ENCODE measurements around the gene ARL6IP6.
"Not testable (repeated sequence)": the region's sequence is repeated elsewhere in the genome, so short reads cannot be mapped to it uniquely, and the experiment has no call there.

The ARL6IP6 gene

DNA sequence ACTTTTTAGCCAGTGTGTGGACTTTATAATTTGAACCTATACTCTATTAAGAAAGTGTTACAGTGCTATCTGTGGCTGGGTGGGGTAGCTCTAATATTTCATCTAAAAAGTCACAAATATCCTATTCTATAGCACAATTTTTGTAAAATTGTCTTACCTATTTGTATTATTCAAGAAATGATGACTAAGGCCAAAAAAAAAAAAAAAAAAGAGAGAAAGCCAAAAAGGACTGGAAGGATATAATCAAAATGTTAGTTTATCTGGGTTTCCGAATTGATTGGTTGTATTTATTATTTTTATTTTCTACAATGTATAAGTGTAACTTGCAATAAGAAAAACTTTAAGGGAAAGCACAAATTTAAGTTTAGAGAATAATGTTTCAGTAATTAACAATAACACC, 5.5 kb downstream of the ARL6IP6 start:
- DNase-seq = no peak

GRCh38 chr2:152729844-152730243, 11.4 kb downstream of the ARL6IP6 start:
- no peak for DNase-seq

DNA sequence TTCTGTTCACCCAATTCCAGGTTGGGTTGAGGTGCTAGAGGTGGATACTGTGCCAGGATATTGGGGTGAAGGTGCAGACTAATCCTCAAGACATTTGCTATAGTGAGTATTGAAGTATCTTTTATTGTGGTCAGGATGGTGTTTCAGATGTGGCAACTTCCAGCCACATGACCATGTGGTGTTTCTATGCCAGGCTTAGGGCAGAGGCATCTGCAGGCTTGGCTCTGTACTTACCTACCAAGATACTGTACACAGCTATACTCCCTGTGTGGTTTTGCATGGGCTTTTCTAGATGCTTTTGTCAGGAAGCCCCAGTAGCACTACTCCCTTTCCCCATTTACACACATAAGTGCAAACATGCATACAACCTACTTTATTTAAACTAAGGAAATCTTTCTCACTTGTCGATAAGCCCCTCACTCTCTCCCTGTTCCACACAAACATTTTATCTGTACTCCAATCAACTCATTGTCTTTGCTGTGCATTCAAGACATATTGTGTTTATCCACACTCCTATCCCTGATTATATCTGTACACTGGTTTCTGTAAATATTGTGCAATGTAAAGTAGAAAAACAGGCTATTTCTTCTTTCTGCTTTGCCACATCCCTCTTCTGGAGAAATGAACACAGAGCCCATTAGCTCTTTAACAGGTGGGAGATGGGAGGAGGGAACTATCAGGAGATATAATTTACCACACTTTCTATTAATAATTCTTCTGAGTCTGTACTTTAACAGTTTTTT, 12.3 kb downstream of the ARL6IP6 start:
- no peak for DNase-seq

GRCh38 chr2:152737509-152737908, 19.1 kb downstream of the ARL6IP6 start:
- DNase-seq = not testable (repeated sequence)

- no peak for DNase-seq
These were observed 20.0 kb downstream of the ARL6IP6 start for GRCh38 chr2:152738438-152738837.

GRCh38 chr2:152739705-152740104, 21.3 kb downstream of the ARL6IP6 start:
- not testable (repeated sequence) for DNase-seq

DNA sequence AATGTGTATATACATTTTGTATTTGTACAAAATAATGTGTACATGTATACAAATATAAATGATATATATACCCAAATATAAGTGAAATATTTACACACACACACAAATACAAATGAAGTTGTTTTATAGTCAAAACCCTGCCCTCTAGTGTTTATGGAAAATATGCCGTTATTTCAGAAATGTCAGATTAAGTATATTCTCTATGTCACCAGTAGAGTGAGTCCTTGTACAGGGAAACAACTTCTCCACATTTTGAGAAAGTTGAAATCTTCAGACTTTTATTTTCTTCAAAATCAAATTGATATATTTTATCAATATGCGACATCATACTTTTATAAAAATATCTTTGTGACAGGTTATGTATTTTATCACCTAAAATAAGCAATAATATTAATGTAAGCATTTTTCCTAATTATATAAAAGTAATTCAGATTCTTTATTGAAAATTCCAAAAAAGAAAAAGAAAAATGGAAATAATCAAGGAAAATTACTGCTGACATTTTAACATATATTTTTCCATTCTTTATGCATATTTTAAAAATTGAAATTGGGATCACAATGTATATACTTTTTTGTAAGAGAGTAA, 22.4 kb downstream of the ARL6IP6 start:
- DNase-seq = peak; percentile 74

DNA sequence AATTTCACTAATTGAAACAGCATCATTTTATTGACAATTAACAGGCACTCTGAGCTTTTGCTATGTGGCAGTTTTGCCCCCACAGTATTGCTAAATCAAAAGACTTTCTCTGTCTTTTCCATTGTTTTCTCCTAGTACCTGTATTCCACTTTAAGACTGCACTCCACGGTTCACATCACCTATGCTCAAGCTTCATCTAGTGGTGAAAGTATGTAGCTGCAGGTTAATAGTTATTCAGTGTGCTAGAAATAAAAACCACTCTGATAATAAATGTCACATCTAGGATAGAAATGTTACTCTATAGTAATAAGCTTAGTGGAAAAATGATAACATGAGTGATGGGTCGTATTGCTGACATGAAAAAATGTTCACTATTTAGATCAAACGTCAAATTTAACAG, 24.6 kb downstream of the ARL6IP6 start:
- peak; percentile 12 for DNase-seq

- DNase-seq = not testable (repeated sequence)
These were observed 29.3 kb downstream of the ARL6IP6 start for GRCh38 chr2:152747751-152748150.

- no peak for DNase-seq
These were observed 36.6 kb downstream of the ARL6IP6 start for GRCh38 chr2:152755029-152755428.

- no peak for DNase-seq
These were observed 41.1 kb downstream of the ARL6IP6 start for GRCh38 chr2:152759290-152760072.

DNA sequence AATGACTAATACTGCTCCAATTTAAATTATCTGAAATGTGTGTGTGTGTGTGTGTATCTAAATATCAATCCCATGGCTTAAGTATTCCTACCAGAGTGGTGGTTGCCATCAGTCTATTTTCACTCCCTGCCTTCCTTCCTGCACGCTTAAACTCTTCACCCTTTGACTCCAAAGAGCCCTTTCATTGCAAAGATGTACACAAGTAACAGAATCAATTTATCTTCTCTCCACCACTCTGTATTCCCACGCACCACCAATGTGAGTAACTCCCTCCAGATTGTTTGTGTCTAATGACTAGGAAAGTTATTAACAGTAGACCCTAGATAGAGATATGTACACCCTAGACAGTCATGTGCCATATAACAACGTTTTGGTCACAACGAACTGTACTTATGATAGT, 42.8 kb downstream of the ARL6IP6 start:
- no peak for DNase-seq

DNA sequence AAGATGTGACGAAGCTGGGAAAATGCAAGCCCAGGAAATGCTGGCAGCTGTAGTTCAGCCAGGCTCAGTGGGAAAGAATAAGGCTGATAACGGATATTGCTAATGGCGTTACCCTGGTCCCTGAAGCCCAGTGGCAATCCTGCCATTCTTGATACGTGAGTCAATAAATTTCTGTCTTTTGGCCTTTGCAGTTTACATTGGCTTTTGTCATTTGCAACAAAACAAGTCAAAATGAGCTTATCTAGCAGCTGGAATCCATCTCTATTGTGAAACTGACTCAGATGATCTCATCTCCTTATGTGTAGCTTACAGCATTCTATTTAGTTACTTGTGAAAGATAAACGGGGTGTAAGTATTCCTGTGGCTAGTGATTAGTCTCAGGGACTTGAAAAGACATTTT, 43.8 kb downstream of the ARL6IP6 start:
- DNase-seq = no peak

- not testable (repeated sequence) for DNase-seq
These were observed 44.8 kb downstream of the ARL6IP6 start for GRCh38 chr2:152763208-152763607.

- DNase-seq = no peak
These were observed 45.2 kb downstream of the ARL6IP6 start for GRCh38 chr2:152763651-152764050.

DNA sequence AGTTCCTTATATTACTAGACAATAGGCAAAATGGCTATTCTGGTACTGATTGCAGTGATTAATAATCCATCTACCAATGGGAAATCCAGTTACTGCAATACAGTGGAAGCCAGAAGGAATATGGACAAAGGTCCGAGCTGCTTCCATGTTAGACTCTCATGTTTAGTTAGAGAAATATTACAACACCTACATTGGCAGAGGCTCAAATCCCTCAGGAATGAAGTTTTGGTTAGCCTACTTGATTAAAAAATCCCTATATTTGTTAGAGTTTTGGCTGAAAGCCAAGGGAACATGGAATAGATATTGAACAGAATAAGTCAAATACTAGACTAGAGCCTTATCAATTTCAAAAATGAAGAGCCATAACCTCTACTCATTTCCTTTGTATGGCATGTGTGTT, 48.5 kb downstream of the ARL6IP6 start:
- DNase-seq = no peak

- DNase-seq = no peak
These were observed 62.8 kb downstream of the ARL6IP6 start for GRCh38 chr2:152781175-152781574.

DNA sequence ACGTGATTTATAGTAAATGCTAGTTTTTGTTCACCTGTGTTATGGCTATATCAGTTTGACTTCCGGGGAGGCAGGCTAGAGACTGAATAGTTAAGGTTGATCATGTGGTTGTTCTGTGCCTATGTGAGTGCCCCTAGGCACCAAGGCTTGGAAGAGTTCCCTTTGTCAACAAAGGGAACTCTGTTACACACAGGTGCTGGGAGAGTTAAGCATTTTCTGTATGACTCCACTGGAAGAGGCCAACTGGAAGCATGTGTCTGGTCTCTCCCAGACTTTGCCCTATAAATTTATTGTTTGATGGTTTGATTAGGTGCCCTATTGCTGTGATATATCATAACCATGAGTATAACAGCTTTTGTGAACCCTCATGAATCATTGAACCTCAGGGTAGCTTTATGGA, 63.8 kb downstream of the ARL6IP6 start:
- DNase-seq = no peak

DNA sequence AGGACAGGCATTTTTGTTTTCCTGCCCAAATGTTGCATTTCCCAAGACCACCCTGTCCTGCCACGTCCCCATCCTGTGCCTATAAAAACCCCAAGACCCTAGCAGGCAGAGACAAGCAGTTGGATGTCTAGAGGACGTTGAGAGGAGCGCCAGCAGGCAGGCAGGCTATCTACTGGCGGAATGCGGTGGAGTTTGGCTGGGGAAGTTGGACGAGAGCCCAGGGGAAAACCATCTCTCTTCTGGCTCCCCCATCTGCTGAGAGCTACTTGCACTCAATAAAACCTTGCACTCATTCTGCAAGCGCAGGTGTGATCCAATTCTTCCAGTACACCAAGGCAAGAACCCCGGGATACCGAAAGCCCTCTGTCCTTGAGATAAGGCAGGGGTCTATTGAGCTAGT, 72.5 kb downstream of the ARL6IP6 start:
- DNase-seq = no peak

DNA sequence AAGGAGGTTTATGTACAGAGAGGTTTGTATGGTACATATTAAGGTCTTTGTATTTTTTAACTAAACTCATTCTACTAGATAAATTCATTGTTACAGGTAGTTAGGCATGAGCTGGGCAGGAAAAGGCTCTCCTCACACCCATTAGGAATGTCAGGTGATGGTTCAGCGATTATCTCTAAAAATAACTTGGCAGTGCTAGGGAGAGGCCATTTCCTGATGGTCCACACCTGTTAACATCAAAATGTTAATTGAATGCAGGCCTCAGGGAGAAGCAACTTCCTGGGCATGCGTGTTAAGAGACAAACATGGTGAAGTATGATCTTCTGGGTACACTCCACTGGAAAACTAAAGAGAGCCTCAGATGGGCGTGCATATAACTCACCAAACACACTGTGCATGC, 73.6 kb downstream of the ARL6IP6 start:
- no peak for DNase-seq

GRCh38 chr2:152792974-152793373, 74.6 kb downstream of the ARL6IP6 start:
- DNase-seq = no peak

GRCh38 chr2:152796941-152797340, 78.5 kb downstream of the ARL6IP6 start:
- DNase-seq = no peak

DNA sequence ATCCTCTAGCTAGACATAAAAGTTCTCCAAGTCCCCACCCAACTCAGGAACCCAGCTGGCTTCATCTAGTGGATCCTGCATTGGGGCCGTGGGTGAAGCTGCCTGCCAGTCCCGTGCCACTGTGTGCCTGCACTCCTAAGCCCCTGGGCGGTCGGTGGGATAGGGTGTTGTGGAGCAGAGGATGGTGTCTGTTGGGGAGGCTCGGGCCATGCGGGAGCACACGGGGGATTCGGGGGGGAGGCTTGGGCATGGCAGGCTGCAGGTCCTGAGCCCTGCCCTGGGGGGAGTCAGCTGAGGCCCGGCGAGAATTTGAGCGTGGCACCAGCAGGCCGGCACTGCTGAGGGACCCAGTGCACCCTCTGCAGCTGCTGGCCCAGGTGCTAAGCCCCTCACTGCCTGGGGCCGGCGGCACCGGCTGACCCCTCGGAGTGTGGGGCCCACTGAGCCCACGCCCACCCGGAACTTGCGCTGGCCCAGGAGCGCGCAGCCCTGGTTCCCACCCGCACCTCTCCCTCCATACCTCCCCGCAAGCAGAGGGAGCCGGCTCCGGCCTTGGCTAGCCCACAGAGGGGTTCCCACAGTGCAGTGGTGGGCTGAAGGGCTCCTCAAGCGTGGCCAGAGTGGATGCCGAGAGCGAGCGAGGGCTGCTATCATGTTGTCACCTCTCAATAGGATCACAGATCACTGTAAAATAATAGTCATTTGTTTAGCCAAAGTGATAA, 86.4 kb downstream of the ARL6IP6 start:
- no peak for DNase-seq

Data from NCI-H2227 treated with DMSO at 0.1 percent for 48 hours (cell line).